ENCODE results near the gene OR10P1.

Gene OR10P1

DNA sequence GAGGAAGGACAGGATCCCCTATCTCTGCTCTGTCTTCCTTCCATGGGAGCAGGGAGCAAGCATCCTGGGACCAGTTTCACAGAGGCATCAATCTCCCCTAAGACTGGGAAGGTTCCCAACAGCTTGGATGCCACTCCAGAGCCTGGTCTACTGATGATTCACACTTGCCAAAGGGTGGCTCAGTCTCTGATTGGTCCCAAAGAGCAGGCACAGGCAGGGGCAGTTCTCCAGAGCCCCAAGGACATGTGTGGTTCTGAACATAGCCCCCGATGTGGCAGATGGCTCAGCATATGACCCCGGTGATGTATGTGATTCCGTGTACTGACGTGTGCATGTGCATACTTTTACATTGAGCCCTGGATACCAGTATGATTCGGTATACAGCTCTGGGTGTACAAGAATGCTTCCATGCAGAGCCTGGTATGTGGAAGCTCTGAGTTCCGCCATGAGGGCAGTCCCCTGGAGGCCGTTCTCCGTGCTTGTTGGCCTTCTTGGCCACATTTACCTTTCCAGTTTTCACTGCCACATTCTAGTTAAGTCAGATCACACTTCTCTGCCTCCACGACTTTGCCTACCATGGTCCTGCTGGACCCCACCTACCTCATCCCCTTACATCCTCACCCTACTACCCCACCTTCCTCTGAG is 49.8 kb downstream of the OR10P1 start:
- no peak for DNase-seq

Measured in inflammatory macrophage treated with lipopolysaccharide for 1 hour (primary cell).